NCI-H526 (cell line): ENCODE data around the gene GMPS.
"Not testable (repeated sequence)": the region's sequence is repeated elsewhere in the genome, so short reads cannot be mapped to it uniquely, and the experiment has no call there.

ENCODE experiments used
- DNase-seq, 2 experiments: peaks; one replicate each; lab custom pipeline; 2025; lab: John Stamatoyannopoulos, UW

Gene GMPS

DNA sequence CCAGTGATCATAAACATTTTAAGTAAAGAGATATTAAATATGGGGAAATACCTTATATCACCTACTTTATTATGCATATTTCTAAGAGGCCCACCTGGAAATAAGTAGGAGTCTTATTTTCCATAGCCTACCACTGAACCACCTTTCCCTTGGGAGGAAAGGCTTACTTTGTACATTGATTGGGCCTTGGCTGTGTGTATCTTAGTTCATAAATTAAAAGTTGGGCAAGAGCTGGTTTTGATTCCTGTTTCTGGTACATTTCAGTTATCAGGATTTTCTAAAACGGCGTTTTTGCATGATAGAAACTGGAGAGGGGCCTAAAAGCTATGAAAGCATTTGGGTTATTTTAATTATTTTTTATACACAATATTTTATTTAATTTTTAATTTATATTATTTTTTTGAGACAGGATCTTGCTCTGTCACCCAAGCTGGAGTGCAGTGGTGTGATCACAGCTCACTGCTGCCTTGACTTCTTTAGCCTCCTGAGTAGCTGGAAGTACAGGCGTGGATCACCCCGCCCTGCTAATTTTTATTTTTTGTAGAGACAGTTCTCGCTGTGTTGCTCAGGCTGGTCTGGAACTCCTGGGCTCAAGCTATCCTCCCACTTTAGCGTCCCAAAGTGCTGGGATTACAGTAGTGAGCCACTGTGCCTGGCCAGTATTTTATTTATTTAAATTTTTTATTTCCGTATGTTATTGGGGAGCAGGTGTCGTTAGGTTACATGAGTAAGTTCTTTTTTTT, 2.6 kb downstream of the GMPS start:
- DNase-seq: no peak

- DNase-seq: no peak
Measured at GRCh38 chr3:155876037-155876436, 5.6 kb downstream of the GMPS start.

DNA sequence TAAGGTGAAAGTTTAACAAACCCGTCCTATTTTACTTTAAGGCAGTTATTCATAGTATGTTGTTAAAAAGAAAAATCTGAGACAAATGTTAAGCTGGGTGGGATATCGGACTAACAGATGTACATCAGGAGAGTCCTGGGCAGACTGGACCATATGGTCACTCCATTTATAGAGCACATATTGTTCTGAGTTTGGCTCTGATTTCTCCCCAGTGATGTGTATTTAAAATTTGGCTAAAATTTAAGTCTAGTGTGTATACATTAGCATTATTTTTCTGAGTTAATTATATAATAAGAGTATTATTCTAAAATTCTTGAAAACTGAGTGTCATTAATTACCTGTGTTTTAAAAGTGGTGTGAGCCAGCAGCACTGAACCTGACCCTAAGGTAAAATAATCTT, 6.1 kb downstream of the GMPS start:
- DNase-seq: no peak

DNA sequence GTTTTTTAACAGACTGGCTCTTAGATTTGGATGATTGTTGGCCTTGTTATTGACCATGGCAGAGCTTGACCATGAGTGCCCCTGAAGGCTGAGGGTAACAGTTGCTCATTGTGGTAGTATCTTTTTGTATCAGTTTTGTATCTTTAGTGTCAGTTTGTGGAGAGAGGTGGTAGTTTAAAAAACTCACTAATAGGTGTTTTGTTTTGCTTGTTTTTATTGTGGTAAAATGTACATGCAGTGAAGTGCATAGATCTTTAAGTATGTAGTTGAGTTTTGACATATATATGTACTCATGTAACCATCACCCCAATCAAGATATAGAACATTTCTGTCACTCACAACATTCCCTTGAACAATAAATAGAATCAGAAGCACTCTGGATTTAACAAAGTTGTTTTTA, 9.8 kb downstream of the GMPS start:
- DNase-seq: no peak

GRCh38 chr3:155884292-155884691, 13.8 kb downstream of the GMPS start:
- DNase-seq: no peak

- no peak for DNase-seq
Measured at GRCh38 chr3:155885292-155885691, 14.8 kb downstream of the GMPS start.

DNA sequence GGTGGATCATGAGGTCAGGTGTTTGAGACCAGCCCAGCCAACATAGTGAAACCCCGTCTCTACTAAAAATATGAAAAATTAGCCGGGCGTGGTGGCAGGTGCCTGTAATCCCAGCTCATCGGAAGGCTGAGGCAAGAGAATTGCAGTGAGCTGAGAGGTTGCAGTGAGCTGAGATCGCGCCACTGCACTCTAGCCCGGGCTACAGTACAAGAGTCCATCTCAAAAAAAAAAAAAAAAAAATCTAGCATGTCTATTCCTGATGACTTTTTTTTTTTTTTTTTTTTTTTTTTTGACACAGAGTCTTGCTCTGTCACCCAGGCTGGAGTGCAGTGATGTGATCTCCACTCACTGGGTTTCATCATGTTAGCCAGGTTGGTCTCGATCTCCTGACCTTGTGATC, 15.9 kb downstream of the GMPS start:
- DNase-seq: not testable (repeated sequence)

- DNase-seq: no peak
Measured at GRCh38 chr3:155886915-155887314, 16.5 kb downstream of the GMPS start.

GRCh38 chr3:155889212-155889611, 18.8 kb downstream of the GMPS start:
- no peak for DNase-seq

DNA sequence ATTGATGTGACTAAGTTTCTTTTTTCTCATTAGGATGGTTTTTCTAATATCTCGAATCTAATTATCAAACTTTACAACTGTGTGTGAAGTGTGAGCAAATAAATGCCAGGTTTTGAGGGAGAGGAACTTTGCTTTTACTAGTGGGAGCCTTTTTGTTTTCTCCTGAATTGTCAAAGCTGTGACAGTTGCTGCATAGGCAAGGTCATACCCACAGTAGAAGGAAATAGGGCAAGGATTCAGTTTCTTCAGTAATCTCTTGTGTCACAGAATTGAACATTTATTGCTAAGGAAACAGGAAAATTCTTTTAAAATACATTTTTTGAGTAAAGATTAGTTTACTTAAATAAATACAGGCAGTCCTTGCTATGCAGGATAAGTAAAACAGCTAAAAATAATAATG, 19.5 kb downstream of the GMPS start:
- no peak for DNase-seq

DNA sequence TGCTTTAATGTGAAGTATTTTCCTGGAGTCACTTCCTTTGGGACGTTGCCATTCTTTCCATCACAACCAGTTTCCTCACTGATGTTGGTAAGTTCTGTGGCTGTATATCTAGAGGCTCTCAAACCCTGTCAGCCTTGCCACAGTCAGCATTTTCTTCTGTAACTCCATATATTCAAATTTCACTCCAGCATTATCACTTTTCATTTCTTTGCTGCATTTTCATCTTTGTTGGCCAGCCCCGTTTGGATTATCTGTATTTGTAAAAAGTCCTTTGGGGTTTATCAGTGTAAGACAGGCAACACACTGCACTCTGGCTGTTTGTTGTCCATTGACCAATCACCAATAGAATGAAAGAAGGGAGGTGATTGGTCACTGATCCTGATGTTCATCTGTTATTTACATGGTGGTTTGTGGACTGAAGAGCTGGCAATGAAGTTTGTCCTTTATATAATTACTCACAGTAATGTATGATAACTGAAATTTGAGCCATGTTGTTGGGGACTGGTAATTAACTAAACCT, 20.3 kb downstream of the GMPS start:
- no peak for DNase-seq

- no peak for DNase-seq
Measured at GRCh38 chr3:155891321-155891720, 20.9 kb downstream of the GMPS start.

DNA sequence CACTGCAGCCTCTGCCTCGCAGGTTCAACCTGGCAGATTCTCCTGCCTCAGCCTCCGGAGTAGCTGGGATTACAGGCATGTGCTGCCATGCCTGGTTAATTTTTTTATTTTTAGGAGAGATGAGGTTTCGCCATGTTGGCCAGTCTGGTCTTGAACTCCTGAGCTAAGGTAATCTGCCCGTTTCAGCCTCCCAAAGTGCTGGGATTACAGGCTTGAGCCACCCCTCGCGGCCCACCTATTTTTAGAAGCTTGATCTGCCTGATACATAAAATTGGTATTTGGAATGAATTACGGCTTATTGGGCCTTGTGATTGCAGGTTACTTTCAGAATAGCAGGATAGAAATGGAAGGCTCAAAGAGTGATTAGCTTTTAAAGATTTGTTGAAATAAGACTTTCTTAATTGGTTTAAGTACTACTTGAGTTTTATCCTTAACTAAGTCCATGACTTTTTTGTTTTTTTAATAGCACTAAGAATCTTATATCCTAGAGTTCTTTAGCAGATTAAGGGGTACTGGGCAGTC, 25.0 kb downstream of the GMPS start:
- no peak for DNase-seq

DNA sequence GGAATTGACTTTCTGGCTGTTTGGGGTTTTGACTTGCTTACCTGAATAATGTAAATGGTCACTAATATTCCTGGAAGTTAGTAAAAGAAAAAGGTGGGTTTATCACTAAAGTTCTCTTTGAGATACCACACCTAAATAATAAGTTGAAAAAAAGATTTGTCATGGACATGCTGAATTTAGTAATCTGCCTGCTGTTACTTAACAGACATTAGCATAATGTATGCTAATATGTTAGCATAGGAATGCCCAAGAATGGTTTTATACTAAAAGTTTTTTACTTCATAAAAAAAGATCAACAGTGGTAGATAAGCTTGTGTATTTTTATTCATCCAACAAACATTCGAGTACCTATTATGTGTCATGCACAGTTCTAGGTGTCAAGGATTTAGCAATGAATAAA, 36.5 kb downstream of the GMPS start:
- no peak for DNase-seq

GRCh38 chr3:155908086-155908485, 37.6 kb downstream of the GMPS start:
- no peak for DNase-seq

- DNase-seq: no peak
Measured at GRCh38 chr3:155908605-155909004, 38.2 kb downstream of the GMPS start.

DNA sequence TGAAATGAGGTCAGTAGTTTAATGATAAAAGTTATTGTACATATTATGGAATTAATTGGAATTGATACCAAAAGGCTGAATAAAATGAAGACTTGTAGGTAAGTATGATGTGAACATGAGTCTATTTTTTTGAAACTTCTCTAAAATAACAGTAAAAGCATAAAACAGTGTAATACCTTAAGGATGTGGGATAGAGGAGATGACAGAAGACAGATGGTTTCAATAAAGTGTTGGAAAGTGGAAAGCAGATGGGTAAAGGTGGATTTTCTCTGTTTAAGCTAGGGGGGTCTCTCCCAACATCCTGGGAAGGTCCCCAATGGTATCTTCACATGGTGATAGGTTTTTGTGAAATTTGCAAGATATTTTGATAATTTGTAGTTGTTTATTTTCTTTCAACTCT, 41.6 kb downstream of the GMPS start:
- DNase-seq: no peak

DNA sequence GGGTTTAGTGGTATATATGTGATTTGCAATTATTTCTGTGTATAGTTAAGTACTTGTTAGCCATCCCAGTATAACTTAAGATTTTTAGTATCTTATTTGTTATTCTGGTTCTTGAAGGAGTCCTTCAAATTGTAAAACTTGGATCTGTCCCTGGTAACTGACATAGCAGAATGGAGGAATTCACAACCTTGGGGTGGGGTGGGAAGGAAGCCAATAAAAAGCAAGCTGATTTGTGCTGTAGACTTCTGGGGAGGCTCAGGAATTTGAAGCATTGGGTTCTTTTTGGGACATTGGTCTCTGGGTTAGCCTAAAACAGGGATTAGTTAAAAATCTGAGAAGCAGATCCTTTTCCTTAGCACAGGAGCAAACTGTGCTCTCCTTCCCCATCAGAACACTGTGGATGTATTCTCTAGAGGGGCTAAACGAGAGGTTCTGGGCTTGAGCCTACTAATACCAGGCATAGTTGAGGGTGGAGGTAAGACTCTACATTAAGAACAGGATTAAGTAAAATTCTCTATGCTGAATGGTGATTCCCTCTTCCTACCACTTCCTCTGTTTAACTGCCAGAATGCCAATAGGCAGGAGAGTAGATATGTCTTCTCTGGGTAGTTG, 42.2 kb downstream of the GMPS start:
- no peak for DNase-seq

- no peak for DNase-seq
Measured at GRCh38 chr3:155917781-155918180, 47.3 kb downstream of the GMPS start.

- no peak for DNase-seq
Measured at GRCh38 chr3:155919728-155920127, 49.3 kb downstream of the GMPS start.

DNA sequence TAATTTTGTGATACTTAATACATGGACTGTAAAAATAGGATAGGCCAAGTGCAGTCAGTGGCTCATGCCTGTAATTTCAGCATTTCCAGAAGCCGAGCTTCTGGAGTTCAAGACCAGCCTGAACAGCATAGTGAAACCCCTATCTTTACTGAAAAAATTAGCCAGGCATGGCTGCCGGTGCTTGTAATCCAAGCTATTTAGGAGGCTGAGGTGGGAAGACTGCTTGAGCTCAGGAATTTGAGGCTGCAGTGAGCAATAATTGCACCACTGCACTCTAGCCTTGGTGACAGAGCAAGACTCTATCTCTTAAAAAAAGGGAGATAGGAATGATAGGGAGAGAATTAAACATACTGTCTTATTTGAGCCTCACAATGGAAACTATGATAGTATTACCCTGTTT, 51.0 kb downstream of the GMPS start:
- no peak for DNase-seq

DNA sequence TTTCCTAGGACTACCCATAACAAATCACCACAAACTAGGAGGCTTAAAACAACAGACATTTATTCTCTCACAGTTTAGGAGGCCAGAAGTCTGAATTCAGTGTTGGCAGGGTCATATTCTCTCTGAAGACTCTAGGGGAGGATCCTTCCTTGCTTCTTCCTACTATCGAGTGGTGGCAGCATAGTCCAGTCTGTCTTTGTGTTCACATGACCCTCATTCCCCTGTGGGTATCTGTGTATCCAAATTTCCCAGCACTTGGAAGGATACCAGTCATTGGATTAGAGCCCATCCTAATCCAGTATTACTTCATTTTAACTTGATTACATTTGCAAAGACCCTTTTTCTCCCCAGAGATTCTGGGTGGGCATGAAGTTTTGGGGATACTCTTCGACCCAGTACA, 63.8 kb downstream of the GMPS start:
- no peak for DNase-seq

DNA sequence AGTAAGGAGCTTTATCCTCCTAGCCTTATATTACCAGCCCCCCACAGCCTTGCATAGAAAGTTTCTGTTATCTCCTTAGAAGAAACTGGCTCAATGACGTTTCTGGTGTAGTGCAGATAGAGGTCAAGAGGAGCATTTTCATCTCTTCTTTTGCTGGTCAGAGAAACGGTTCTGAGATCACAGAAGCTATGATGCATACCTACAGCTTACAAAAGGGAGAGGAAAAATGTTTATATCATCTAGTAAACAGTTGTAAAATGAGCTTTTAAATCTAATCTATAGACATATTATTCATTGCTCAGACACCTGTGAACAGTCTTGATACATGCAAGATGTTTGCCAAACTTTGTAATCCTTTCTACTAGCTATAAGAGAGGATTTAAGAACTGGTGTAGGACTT, 68.0 kb downstream of the GMPS start:
- no peak for DNase-seq

DNA sequence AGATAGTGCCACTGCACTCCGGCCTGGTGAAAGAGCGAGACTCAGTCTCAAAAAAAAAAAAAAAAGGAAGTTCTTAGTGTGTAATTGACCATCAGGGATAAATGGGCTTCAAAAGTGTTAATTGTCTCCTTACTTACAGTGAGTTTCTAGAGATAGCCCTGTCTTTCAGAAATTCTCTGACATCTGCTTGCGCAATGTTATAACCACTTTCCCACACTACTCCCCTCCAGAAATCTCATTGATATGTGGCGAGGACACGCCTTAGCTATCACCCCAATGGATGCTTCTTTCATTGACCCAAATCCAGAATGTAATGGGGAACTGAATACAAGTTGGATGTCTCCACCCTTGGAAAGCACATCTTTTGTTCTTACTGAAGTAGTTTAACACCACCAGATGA, 70.9 kb downstream of the GMPS start:
- no peak for DNase-seq
